IPS-18c (cell line): Measurements from ENCODE around the gene PRPF39.
"Not testable (repeated sequence)": the region's sequence is repeated elsewhere in the genome, so short reads cannot be mapped to it uniquely, and the experiment has no call there.

Experiments used
- H3K4me3 ChIP-seq: 2 replicates; pipeline ENCODE4 v1.7.0; 2013; ENCODE audit warnings: low read depth, mild to moderate bottlenecking, low read length, moderate library complexity; ENCODE audit not compliant: insufficient read depth
- H3K9me3 ChIP-seq: one replicate; pipeline ENCODE4 v1.6.1; 2013; ENCODE audit warnings: mild to moderate bottlenecking, low read length, moderate library complexity; ENCODE audit not compliant: control insufficient read depth, insufficient read depth

The PRPF39 gene

DNA sequence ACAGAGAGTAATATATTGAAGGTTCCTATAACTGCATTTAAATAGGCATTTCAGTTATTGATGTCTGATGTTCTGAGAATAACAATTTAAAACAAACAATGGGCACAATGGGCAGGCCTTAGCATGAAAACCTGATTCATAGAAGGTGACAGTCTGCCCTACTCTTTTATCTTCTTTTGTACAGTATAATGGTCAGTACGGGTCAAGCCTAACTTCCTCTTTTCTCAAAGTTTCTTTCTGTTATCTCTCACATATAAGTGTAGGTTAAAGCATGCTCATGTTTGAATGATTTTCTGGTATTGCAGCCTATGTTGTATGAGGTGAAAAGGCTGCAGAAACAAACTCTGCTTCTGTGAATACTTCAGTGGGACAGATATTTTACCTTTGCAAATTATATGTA, 36.2 kb downstream of the PRPF39 start:
- Histone ChIP-seq H3K4me3 (no peak overlapping the region), H3K9me3 (no peaks in the 10 kb centered on the region)

- Histone ChIP-seq H3K4me3 (no peak overlapping the region), H3K9me3 (no peaks in the 10 kb centered on the region)
These were observed 39.4 kb downstream of the PRPF39 start for GRCh38 chr14:45123271-45123670.

GRCh38 chr14:45125754-45126153, 41.8 kb downstream of the PRPF39 start:
- no peak overlapping the region for H3K4me3 ChIP-seq
- no peaks in the 10 kb centered on the region for H3K9me3 ChIP-seq

GRCh38 chr14:45128963-45129629, 45.2 kb downstream of the PRPF39 start:
- H3K4me3 ChIP-seq = no peak overlapping the region

GRCh38 chr14:45133683-45134050, 49.8 kb downstream of the PRPF39 start:
- Histone ChIP-seq H3K4me3 (peak overlapping the region; percentile 80), H3K9me3 (no peaks in the 10 kb centered on the region)

More at GRCh38 chr14:45128963-45129629, 45.2 kb downstream of the PRPF39 start:
- no peaks in the 10 kb centered on the region for H3K9me3 ChIP-seq

GRCh38 chr14:45134051-45134958, 50.4 kb downstream of the PRPF39 start, which contains the start of gene FKBP3:
Gene FKBP3, minus strand, starts transcription at chr14:45134481. Its CDS starts 25 bp downstream, at chr14:45134456.
- Histone ChIP-seq H3K9me3 (no peaks in the 10 kb centered on the region), H3K4me3 (peak within 1 kb of the TSS; percentile 80)

DNA sequence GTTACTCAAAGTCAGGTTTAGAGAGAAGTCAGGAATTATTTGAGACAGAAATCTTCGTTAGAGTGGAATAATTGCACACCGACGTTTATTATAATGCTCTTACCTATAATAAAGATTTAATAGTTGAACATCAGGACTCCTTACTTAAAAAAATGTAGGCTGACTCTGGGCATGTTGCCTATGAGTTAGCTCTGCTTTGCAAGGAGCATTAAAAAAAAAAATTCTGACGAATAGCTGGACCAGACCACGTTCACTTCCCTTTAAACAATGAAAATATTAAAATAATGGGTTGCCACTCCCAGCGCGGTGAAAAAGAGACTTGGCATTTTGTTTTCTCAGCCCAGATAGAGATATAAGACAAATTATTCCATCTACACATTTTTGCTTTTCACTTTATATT, 51.2 kb downstream of the PRPF39 start:
- H3K4me3 ChIP-seq = peak overlapping the region; percentile 36; the same call in 1 of the 2 replicates
- H3K9me3 ChIP-seq = no peaks in the 10 kb centered on the region

GRCh38 chr14:45135659-45136395, 51.9 kb downstream of the PRPF39 start, which contains the start of gene FANCM:
Gene FANCM, plus strand, starts transcription at chr14:45135930. Its CDS starts 102 bp downstream, at chr14:45136032.
- H3K4me3 ChIP-seq = peak within 1 kb of the TSS; percentile 77
- H3K9me3 ChIP-seq = no peaks in the 10 kb centered on the region

- no peaks in the 10 kb centered on the region for H3K9me3 ChIP-seq
- peak overlapping the region; percentile 77 for H3K4me3 ChIP-seq
These were observed 52.5 kb downstream of the PRPF39 start for GRCh38 chr14:45136399-45136798.

- Histone ChIP-seq H3K4me3 (no peak overlapping the region), H3K9me3 (no peaks in the 10 kb centered on the region)
These were observed 56.8 kb downstream of the PRPF39 start for GRCh38 chr14:45140661-45141187.

GRCh38 chr14:45142083-45142482, 58.2 kb downstream of the PRPF39 start:
- H3K4me3 ChIP-seq, H3K9me3 ChIP-seq: not testable (repeated sequence)

DNA sequence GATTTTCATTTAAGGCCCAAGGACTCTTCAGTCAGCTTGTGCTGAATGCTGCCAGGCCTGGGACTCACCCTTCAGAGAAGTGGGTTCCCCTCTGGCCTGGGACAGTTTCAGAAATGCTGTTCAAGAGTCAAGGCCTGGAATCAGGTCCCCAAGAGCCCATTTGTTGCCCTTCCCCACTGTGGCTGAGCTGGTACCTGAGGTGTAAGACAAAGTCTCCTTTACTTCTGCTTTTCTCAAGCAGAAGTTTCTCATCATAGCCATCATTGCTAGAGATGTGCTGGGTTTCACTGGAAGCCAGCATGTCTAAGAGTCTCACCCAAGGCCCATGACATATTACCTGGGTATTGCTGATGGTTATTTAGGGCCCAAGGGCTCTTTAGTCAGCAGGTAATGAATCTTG, 60.7 kb downstream of the PRPF39 start:
- Histone ChIP-seq H3K4me3 (no peak overlapping the region), H3K9me3 (no peaks in the 10 kb centered on the region)

DNA sequence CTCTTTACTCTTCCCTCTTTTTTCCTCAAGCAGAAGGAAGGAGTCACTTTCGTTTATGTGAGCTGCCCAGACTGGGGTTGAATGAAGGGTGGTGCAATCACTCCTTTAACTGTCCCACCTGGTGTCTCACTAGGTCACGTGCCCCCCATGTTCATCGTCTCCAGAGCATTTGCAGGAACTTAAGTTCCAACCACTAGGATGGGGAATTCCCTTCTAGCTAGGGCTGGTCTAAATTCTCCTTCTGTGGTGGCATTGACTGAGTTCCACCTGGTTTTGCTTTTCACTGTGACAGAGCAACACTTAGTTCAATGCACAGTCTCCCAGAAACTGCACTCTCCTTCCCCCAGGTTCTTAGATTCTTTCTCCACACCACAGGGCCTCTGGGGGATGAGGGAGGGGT, 61.3 kb downstream of the PRPF39 start:
- Histone ChIP-seq H3K4me3 (no peak overlapping the region), H3K9me3 (no peaks in the 10 kb centered on the region)

DNA sequence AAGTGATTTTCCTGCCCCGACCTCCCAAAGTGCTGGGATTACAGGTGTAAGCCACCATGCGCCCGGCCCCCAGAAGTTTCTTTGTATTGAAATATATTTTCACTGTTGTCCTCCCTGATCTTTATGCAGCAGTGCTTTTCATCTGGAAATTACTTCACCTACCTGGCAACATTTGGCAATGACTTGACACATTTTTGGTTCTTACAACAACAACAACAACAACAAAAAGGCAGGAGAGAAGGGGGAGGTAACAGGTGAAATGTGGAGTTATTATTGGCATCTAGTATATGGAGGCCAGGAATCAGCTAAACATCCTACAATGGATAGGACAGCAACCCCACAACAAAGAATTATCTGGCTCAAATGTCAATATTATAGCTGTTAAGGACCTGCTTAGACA, 65.7 kb downstream of the PRPF39 start:
- no peaks in the 10 kb centered on the region for H3K9me3 ChIP-seq
- no peak overlapping the region for H3K4me3 ChIP-seq

- no peaks in the 10 kb centered on the region for H3K9me3 ChIP-seq
- no peak overlapping the region for H3K4me3 ChIP-seq
These were observed 66.5 kb downstream of the PRPF39 start for GRCh38 chr14:45150386-45150890.

- Histone ChIP-seq H3K4me3 (no peak overlapping the region), H3K9me3 (no peaks in the 10 kb centered on the region)
These were observed 72.2 kb downstream of the PRPF39 start for GRCh38 chr14:45156067-45156466.
